NT2/D1 (cell line): ENCODE results near the gene TCF25.
A peak's percentile ranks its signal among the peaks of the same experiment; 100 is the strongest.

Source experiments
- DNase-seq: peaks from one replicate; pipeline ENCODE4 v3.0.0-alpha.2; 2011; ENCODE audit warnings: low read depth, low spot score
- H3K27me3 ChIP-seq: 2 replicates; pipeline ENCODE4 v1.6.0; 2011; ENCODE audit warnings: mild to moderate bottlenecking; ENCODE audit not compliant: insufficient read length, insufficient read depth
- H3K36me3 ChIP-seq: 2 replicates; pipeline ENCODE4 v1.6.1; 2011; ENCODE audit warnings: mild to moderate bottlenecking, low read length, mixed read lengths; ENCODE audit not compliant: insufficient read depth, insufficient read length
- H3K4me1 ChIP-seq: 2 replicates; pipeline ENCODE4 v1.5.1; 2011; ENCODE audit not compliant: insufficient read depth, insufficient read length
- H3K4me3 ChIP-seq: 2 replicates; pipeline ENCODE4 v1.5.1; 2011; ENCODE audit warnings: low read depth; ENCODE audit not compliant: insufficient read length
- H3K9ac ChIP-seq: 2 replicates; pipeline ENCODE4 v1.6.0; 2011; ENCODE audit warnings: low read depth; ENCODE audit not compliant: insufficient read length
- H3K9me3 ChIP-seq: 2 replicates; pipeline ENCODE4 v1.5.1; 2011; ENCODE audit warnings: mild to moderate bottlenecking, low read length; ENCODE audit not compliant: insufficient read depth
- SUZ12 ChIP-seq: IDR thresholded peaks from 2 replicates; pipeline ENCODE4 v1.6.1; 2011; ENCODE audit not compliant: insufficient read length, insufficient read depth; ENCODE audit errors: extremely low read depth
- YY1 ChIP-seq: IDR thresholded peaks from 2 replicates; pipeline ENCODE4 v1.6.1; 2011; ENCODE audit not compliant: insufficient read length, insufficient read depth
- ZNF274 ChIP-seq: IDR thresholded peaks from 2 replicates; pipeline ENCODE4 v1.6.1; 2011; ENCODE audit warnings: mild to moderate bottlenecking, low read depth, low read length

Gene TCF25

DNA sequence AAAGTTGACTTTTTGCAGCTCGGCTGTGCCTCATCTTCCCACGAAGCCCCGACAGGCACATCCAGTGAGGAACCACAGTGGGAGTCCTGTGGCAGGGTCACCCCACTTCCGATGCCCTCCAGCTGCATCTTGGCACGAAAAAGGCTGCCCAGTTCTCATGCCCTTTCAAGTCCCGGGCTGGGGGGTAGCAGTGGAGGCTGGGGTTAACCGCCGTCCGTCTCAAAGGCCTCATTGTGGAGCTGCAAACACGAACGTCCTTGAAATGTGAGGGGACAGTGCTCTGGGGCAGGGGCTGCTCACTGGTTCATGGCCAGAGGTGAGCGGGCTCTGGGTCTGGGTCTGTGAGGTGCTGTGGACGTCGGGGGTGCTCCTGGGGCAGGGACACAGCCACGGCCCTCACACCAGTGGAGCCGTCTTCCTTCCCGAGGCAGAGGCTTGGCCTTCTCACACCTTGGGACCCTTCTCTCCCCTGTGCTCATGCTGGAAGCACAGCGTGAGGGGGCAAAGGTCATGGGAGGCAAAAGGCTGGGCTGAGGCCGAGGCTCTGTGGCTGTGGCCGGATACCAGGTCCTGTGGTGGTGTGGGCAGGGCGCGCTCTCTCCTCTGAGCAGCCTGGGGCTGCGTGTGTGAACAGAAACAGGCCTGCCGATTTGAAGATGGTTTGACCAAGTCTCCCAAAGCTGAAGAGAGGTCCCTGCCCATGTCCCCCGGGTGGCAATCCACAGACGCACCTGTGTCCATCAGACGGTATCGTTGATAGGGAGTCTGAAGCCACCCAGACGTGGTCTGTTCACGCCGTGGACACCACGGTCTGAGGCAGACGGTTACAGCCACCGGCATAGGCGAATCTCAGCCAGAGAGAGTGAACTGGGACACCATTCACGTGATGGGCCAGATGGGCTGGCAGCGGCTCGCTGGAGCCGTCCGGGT, 42.2 kb downstream of the TCF25 start:
- DNase-seq: no peak
- Histone ChIP-seq H3K9ac (no peak overlapping the region), H3K36me3 (peaks cover 44% of the 10 kb centered on the region), H3K9me3 (no peaks in the 10 kb centered on the region), H3K4me3 (no peak overlapping the region), H3K4me1 (peaks cover 23% of the 10 kb centered on the region), H3K27me3 (no peaks in the 10 kb centered on the region)
- no peak for TF ChIP-seq SUZ12
- no peak for TF ChIP-seq ZNF274
- TF ChIP-seq YY1: no peak

DNA sequence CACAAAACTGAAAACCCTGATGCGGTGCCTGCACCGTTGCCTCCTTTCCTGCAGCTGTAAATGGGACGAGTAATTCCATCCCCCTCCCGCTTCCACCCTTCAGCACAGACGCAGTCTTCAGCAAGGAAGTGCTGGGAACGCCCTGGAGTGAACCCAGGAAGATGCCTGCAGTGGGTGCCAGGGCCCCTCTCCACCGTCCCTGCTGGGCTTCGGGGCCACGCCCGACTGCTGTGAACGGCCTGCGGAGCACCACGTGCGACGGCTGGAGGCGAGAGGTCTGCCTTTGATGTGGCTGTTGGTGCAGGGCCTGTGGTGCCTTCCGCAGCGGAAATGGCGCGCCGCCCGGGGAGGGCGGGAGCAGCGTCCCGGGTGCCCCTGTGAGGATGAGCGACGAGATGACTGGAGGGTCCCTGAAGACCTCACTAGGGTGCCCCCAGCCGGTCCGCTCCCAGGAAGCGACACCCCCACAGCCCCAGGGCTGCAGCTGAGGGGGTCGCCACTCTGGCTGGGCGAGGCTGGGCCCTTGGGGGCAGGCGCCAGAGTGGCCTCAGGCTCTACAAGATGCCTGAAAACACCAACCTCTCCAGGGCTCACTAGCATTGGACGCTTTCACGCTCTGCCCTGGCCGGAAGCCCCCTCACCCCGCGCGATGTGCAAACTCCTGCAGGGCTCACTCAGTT, 44.5 kb downstream of the TCF25 start:
- no peak for TF ChIP-seq YY1
- no peak for TF ChIP-seq ZNF274
- no peak for TF ChIP-seq SUZ12
- no peak for DNase-seq
- H3K9me3 ChIP-seq: no peaks in the 10 kb centered on the region
- H3K9ac ChIP-seq: peak overlapping the region; percentile 88
- H3K4me3 ChIP-seq: peak overlapping the region; percentile 29
- H3K4me1 ChIP-seq: peaks cover 25% of the 10 kb centered on the region
- peaks cover 21% of the 10 kb centered on the region for H3K36me3 ChIP-seq
- no peaks in the 10 kb centered on the region for H3K27me3 ChIP-seq

DNA sequence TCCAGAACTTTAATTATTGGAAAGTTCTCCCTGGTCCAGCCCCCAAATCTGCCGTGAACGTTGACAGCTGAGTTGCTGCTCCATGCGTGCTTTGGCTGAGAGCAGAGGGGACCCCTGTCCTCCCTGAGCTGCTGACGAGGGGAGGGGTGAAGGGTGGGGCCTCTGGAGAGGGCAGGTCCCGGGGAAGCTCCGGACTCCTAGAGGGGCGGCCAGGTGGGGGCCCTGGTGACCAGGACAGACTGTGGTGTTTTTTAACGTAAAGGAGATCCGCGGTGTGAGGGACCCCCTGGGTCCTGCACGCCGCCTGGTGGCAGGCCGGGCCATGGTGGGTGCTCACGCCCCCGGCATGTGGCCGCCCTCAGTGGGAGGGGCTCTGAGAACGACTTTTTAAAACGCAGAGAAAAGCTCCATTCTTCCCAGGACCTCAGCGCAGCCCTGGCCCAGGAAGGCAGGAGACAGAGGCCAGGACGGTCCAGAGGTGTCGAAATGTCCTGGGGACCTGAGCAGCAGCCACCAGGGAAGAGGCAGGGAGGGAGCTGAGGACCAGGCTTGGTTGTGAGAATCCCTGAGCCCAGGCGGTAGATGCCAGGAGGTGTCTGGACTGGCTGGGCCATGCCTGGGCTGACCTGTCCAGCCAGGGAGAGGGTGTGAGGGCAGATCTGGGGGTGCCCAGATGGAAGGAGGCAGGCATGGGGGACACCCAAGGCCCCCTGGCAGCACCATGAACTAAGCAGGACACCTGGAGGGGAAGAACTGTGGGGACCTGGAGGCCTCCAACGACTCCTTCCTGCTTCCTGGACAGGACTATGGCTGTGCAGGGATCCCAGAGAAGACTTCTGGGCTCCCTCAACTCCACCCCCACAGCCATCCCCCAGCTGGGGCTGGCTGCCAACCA, 45.3 kb downstream of the TCF25 start, which contains the start of gene MC1R:
MC1R (plus strand) TSS at position 410 of the 895 bp plus-strand sequence; CDS start at position 807, 397 bp downstream.
- Histone ChIP-seq H3K4me1 (peaks cover 25% of the 10 kb centered on the region), H3K4me3 (peak within 1 kb of the TSS; percentile 29), H3K9me3 (no peaks in the 10 kb centered on the region), H3K27me3 (no peaks in the 10 kb centered on the region), H3K36me3 (peaks cover 13% of the 10 kb centered on the region), H3K9ac (peak within 1 kb of the TSS; percentile 88)
- no peak for DNase-seq
- TF ChIP-seq ZNF274 (no peak), SUZ12 (no peak), YY1 (no peak)

- no peaks in the 10 kb centered on the region for H3K27me3 ChIP-seq
- no peaks in the 10 kb centered on the region for H3K9me3 ChIP-seq
- no peak for TF ChIP-seq SUZ12
- no peak for TF ChIP-seq ZNF274
- no peak for TF ChIP-seq YY1
- no peak overlapping the region for H3K4me3 ChIP-seq
- peaks cover 29% of the 10 kb centered on the region for H3K4me1 ChIP-seq
- no peak for DNase-seq
- peaks cover 6% of the 10 kb centered on the region for H3K36me3 ChIP-seq
- peak overlapping the region; percentile 98 for H3K9ac ChIP-seq
Observed at GRCh38 chr16:89919535-89920406, 46.4 kb downstream of the TCF25 start.

DNA sequence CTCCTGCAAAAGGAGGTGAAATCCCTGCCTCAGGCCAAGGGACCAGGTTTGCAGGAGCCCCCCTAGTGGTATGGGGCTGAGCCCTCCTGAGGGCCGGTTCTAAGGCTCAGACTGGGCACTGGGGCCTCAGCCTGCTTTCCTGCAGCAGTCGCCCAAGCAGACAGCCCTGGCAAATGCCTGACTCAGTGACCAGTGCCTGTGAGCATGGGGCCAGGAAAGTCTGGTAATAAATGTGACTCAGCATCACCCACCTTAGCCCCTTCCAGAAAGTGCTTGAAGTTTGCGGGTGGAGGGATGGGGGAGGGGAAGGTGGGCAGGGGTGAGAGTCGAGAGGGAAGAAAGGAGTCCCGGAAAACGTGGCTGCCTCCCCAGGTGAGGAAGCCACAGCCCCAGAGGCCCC, 47.3 kb downstream of the TCF25 start:
- no peak for DNase-seq
- H3K27me3 ChIP-seq: peaks cover 6% of the 10 kb centered on the region
- no peaks in the 10 kb centered on the region for H3K9me3 ChIP-seq
- H3K4me1 ChIP-seq: peaks cover 31% of the 10 kb centered on the region
- TF ChIP-seq SUZ12 (no peak), ZNF274 (no peak), YY1 (no peak)
- H3K4me3 ChIP-seq: no peak overlapping the region
- peak overlapping the region; percentile 98 for H3K9ac ChIP-seq
- peaks cover 3% of the 10 kb centered on the region for H3K36me3 ChIP-seq

DNA sequence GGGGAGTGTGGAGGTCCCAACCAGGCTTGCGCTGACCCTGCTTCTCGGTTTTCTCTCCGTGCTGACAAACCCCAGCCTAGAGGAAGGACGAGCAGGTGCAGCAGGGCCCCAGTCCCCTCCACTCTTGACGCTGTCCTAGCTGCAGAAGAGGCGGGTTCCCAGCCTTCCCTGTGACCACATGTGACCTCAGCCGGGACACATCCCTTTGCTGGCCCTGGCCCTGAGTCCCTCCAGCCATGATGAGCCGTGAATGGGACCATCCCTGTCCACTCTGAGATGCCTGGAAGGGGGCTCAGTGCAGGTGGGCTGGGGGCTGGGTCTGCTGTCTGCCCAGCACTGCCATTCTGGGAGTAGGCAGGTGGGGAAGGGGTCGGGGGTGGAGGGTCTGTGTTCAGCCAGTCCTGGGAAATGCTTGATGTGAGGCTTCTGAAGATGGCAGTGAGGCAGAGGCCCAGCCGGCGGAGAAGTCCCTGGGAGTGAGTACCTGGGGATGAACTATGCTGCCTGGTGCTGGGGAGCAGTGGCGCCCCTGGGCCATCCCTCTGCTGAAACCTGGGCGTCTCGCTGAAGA, 47.8 kb downstream of the TCF25 start:
- TF ChIP-seq YY1 (no peak), SUZ12 (no peak), ZNF274 (no peak)
- Histone ChIP-seq H3K9me3 (no peaks in the 10 kb centered on the region), H3K9ac (peak overlapping the region; percentile 98), H3K4me3 (peak overlapping the region; percentile 80), H3K4me1 (peaks cover 32% of the 10 kb centered on the region), H3K36me3 (no peaks in the 10 kb centered on the region), H3K27me3 (peaks cover 7% of the 10 kb centered on the region)
- no peak for DNase-seq
